Esophagus squamous epithelium (tissue), 4 donors: ENCODE results near the gene AHI1.

Experiments used
- CTCF ChIP-seq, 6 experiments: fragments of 450-650 bp in 4 of 6; fragments of 200-600 bp in 2 of 6; sonication (generic) in 2 of 6; IDR thresholded peaks; one replicate each; pipeline ENCODE4 v1.5.1; 2016 to 2019; ENCODE audit warnings: antibody characterized with exemption in 6 of 6, mild to moderate bottlenecking in 4 of 6, moderate library complexity in 4 of 6
- POLR2A ChIP-seq, 4 donors: fragments of 450-650 bp; IDR thresholded peaks; one replicate each; pipeline ENCODE4 v1.6.1; 2017; ENCODE audit warnings: antibody characterized with exemption in 4 of 4, mild to moderate bottlenecking in 4 of 4, moderate library complexity in 3 of 4

GRCh38 chr6:135324531-135324930 is 173.0 kb downstream of the AHI1 start:
- no peak for TF ChIP-seq CTCF (IDR thresholded peaks at IDR 0.05)
- no peak for TF ChIP-seq POLR2A (IDR thresholded peaks at IDR 0.05)
